Gastrocnemius medialis (tissue), 4 donors: Measurements from ENCODE around the gene CERS1.

ENCODE experiments used
- CTCF ChIP-seq, 5 experiments: fragments of 450-650 bp in 3 of 5; fragments of 200-600 bp in 2 of 5; sonication (generic) in 2 of 5; IDR thresholded peaks in 4 of 5; conservative IDR thresholded peaks in 1 of 5; 1 replicate in 4 of 5; 2 replicates in 1 of 5; pipeline ENCODE4 v1.5.1; 2016 to 2019; ENCODE audit warnings: antibody characterized with exemption in 5 of 5, mild to moderate bottlenecking in 3 of 5, moderate library complexity in 3 of 5
- POLR2A ChIP-seq, 2 donors: fragments of 450-650 bp; IDR thresholded peaks; one replicate each; pipeline ENCODE4 v1.6.1; 2017; ENCODE audit warnings: antibody characterized with exemption in 2 of 2, mild to moderate bottlenecking in 2 of 2, moderate library complexity in 2 of 2

GRCh38 chr19:18898607-18899408 is 2.9 kb upstream of the CERS1 start:
- no peak for TF ChIP-seq POLR2A (IDR thresholded peaks at IDR 0.05)
- no peak for TF ChIP-seq CTCF (IDR thresholded peaks at IDR 0.05 in 4 of 5, conservative IDR thresholded peaks at IDR 0.05 in 1 of 5)
